Activated CD4-positive, alpha-beta T cell treated with anti-CD3 and anti-CD28 coated beads, Interleukin-2, Interleukin-4, amounts not matched to agents 100 ng/mL and 50 ng/mL, durations not matched to agents 16 hours and 8 hours (primary cell): ENCODE measurements around the gene PCDHGA5.
"Not testable (repeated sequence)": the region's sequence is repeated elsewhere in the genome, so short reads cannot be mapped to it uniquely, and the experiment has no call there.

ENCODE experiments used
- DNase-seq: peaks from one replicate; pipeline ENCODE4 v3.0.0-alpha.2; 2020; ENCODE audit warnings: low spot score

Gene PCDHGA5

GRCh38 chr5:141414548-141415274, 50.7 kb downstream of the PCDHGA5 start:
- DNase-seq: not testable (repeated sequence)

GRCh38 chr5:141415275-141415618, 51.3 kb downstream of the PCDHGA5 start:
- not testable (repeated sequence) for DNase-seq
